ENCODE results near the gene MDC1.

- TF ChIP-seq, protein P1, sequence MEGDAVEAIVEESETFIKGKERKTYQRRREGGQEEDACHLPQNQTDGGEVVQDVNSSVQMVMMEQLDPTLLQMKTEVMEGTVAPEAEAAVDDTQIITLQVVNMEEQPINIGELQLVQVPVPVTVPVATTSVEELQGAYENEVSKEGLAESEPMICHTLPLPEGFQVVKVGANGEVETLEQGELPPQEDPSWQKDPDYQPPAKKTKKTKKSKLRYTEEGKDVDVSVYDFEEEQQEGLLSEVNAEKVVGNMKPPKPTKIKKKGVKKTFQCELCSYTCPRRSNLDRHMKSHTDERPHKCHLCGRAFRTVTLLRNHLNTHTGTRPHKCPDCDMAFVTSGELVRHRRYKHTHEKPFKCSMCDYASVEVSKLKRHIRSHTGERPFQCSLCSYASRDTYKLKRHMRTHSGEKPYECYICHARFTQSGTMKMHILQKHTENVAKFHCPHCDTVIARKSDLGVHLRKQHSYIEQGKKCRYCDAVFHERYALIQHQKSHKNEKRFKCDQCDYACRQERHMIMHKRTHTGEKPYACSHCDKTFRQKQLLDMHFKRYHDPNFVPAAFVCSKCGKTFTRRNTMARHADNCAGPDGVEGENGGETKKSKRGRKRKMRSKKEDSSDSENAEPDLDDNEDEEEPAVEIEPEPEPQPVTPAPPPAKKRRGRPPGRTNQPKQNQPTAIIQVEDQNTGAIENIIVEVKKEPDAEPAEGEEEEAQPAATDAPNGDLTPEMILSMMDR (IDR thresholded peaks at IDR 0.05) = no peak
- no peak for TF ChIP-seq POLR2A (IDR thresholded peaks at IDR 0.05)
These were observed 5.2 kb downstream of the MDC1 start for GRCh38 chr6:30711758-30712380.

Data from body of pancreas (tissue), 4 donors.